EH (cell line): Measurements from ENCODE around the gene VAMP8.
"Not testable (repeated sequence)": the region's sequence is repeated elsewhere in the genome, so short reads cannot be mapped to it uniquely, and the experiment has no call there.

Experiments
- DNase-seq: peaks from one replicate; pipeline ENCODE4 v3.0.0-alpha.2; 2015; ENCODE audit warnings: low read depth

The VAMP8 gene

GRCh38 chr2:85547089-85547858 is 30.1 kb upstream of the VAMP8 start:
- DNase-seq = peak; percentile 19

GRCh38 chr2:85547859-85548607 is 29.4 kb upstream of the VAMP8 start:
- peak; percentile 19 for DNase-seq

DNA sequence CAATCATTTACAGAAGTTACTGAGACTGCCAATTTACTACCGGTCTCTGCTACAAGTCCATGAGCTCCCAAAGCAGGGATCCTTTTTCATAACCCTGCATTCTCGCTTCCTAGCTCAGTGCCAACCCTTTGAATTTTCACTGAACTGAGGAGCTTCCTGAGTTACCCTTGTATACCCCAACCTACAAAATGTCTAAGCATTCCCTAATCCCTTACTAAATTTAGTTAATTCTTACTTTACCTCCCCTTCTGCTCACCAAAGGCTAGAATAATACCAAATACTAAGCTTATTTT is 28.8 kb upstream of the VAMP8 start:
- DNase-seq = no peak

DNA sequence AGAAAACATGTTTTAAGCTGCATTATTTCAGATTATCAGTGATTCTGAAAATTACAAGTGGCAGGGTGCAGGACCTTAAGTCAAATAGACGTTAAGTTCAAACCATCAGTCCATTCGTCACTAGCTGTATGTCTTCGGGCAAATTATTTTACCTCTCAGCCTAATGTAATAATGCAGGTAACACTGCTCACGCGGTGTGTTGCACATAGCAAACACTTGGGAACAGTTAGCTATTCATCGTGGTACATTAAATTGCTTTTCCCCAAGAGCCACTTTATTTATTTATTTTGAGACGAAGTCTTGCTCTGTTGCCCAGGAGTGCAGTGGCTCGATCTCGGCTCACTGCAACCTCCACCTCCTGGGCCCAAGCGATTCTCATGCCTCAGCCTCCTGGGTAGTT is 28.3 kb upstream of the VAMP8 start:
- DNase-seq = no peak

- DNase-seq = peak; percentile 94
Observed at GRCh38 chr2:85549826-85550225, 27.6 kb upstream of the VAMP8 start.

DNA sequence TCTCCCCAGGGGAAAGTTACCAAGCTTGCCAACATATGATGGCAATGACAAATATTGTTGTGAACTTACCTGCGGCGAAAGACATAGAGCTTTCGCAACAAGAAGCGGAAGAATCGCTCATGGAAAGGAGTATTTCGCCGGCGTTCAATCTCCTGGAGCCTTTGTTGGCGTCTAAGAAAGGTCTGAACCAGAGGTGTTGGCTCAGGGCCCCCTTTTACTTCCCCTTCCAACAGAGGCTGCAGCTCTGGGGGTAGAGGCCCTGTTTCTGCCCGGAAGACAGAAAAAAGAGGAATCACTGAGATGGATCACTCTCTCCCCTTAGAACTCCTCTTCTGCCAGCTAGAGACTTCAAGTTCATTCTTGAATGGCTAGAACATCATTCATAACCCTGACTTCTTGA is 26.9 kb upstream of the VAMP8 start:
- no peak for DNase-seq

- DNase-seq = peak; percentile 73
Observed at GRCh38 chr2:85551698-85552678, 25.4 kb upstream of the VAMP8 start.

DNA sequence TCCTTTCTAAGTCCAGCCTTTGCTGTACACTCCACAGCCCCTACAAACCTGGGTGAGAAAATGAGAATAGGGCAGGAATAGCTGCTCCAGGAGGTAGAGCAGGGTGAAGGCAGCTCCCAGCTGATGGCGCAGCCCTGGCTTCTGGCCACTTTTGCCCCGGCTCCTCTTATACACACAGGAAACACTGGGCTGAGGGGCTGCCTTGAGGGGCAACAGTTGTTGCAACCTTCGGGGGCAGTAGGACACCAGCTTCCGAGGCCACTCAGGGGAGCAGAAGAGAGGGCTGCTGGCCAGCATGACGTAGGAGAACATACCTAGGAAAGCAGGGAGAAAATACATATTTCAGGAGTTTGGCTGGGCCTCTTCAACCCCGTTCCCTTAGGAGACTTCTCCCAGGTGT is 24.2 kb upstream of the VAMP8 start:
- DNase-seq = no peak

DNA sequence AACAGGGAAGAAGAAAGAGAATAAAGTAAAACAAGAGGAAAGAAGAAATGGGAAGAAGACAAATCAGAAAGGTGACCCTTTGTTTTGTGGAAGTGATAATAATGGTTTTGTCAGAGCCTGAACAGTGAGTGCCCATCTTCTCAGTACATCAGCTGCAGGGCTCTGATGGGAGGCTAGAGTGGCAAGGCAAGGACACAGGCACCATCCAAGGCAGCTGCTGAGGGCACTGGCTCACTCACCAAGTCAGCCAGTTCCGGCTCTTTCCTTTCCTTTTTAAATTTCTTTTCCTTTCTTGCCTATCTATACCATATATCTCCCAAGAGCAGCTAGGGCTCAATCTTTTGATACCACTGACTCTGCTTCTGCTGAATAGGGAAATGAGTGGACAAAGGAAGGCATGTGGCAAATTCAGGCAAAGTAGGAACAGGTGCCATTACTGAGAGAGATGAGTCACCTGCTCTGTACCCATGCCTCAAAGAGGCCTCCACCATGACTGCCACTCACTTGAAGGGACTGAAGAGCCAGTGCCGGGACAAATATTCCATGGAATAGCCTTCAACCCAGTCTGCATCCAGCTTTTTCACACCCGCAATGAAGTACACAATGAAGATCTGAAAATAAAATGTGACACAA is 22.3 kb upstream of the VAMP8 start:
- no peak for DNase-seq

- DNase-seq = no peak
Observed at GRCh38 chr2:85557130-85557529, 20.3 kb upstream of the VAMP8 start.

DNA sequence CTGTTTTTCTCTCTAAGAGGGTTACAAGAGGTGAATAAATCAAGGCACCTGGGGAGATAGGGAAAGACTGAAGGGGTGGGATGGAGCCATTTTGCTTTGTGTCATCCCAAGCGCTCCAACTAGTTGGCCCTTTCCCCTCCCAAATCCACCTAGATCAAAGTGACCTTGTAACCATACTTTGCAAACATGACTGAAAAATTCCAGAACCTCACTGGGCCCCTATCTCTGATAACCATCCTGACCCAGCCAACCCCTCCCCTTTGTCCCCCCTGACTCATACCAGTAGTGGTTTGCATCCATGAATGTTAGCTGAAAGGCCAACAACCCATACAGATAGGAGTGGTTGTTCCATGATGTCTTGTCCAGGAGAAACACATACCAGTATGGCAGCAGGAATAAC is 19.2 kb upstream of the VAMP8 start:
- DNase-seq = no peak

DNA sequence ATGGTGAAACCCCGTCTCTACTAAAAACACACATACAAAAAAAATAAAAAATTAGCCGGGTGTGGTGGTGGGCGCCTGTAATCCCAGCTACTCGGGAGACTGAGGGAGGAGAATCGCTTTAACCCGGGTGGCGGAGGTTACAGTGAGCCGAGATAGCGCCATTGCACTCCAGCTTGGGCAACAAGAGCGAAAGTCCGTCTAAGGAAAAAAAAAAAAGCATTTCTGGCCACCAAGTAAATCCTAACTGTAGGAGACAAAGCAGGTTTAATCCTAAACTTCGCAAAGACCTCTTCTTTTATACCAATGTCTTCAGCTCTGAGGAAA is 17.0 kb upstream of the VAMP8 start:
- DNase-seq = not testable (repeated sequence)

DNA sequence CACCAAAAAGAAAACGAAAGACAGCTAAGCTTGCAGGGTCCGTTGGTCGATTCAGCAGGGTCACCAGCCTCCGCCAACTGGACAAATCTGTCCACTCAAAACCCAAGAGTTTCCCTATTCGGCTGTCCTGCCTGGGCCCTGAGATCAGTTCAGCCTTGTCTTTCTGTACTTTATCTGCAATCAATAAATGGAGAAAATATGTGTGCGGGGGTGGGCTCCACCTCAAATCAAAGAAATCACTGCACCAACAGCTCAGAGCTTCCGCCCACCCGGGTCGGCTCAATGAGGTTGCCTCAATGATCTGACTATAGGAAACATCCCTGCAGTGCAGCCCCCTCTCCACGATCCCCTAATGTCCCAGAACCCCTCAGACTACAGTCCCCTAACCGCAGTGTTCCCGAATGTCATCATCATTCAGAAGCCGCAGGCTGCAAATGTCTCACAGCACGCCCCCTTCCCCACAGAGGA is 16.5 kb upstream of the VAMP8 start:
- no peak for DNase-seq

DNA sequence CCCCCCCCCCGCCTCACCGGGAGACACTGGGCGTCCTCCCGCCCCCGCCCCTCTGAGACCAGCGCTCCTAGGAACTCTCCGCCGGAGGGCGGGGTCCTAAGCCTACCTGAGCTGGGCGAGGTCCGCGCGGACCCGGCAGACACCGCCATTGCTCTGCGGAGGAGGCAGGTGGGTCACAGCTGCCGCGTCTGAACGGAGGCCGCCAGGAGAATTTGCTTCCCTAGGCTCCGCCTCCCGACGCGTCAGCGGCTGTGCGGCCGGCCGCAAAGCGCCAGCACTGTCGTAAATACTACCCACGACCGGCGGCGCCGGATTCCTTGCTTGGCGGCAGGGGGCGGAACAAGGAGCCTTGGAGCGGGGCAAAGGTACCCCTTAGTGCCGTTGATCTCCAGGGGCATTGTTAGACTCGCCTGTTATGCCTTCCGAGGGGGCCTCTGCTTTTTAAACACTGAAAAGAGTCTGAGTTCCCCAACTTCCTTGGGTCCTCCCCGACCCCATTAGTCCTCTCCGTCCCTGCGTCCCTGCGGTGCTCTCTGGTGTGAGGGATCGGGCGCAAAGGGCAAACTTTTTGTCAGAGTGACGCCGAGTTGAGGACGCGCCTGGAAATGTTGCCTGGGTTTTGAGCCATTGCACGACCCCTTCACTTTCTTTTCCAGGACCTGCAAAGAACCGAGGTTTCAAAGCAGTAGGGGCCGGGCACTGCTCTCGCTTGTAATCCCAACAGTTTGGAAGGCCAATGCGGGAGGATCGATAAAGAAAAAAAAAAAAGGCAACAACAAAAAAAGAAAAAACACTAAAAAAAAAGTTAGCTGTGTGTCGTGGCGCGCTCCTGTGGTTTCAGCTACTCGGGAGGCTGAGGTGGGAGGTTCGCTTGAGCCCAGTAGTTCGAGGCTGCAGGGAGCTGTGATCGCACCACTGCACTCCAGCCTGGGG is 15.8 kb upstream of the VAMP8 start, which contains the start of gene GGCX:
GGCX (minus strand) TSS at position 214 of the 933 bp plus-strand sequence; CDS start at position 149, 65 bp downstream.
- DNase-seq = peak; percentile 91

- DNase-seq = no peak
Observed at GRCh38 chr2:85564144-85564563, 13.2 kb upstream of the VAMP8 start.

DNA sequence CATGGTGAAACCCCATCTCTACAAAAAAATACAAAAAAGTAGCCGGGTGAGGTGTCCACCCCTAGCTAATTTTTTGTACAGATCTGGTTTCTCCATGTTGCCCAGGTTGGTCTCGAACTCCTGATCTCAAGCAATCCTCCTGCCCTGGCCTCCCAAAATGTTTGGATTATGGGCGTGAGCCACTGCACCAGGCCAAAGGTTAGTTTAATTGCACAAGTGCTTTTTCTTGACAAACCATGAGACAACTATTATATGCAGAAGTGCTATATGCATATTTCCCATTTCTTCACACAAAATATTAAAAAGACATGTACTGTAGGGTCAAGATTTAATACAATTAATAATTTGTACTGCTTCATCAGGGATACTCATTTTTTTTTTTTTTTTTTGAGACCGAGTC is 11.1 kb upstream of the VAMP8 start:
- DNase-seq = no peak

DNA sequence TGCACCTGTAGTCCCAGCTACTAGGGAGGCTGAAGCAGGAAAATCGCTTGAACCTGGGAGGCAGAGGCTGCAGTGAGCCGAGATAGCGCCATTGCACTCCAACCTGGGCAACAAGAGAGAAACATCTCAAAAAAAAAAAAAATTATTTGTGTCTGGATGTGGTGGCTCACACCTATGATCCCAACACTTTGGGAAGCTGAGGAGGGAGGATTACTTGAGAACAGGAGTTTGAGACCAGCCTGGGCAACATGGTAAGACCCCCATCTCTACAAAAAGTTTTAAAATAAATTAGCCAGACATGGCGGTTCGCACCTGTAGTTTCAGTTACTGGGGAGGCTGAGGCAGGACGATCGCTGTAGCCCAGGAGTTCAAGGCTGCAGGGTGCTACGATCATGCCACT is 1.6 kb upstream of the VAMP8 start:
- no peak for DNase-seq

DNA sequence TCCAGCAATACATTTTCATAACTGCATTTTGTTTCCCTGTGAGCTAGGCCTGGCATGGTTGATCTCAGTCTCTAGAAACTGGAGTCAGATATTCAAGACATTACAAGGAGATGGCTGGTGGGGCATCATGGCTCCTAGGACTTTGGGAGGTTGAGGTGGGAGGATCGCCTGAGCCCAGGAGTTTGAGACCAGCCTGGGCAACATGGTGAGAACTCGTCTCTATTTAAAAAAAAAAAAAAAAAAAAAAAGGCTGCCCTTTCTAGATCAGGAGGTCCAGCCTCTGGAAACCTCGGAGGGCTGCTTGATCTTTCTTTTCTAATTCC is 362 bp upstream of the VAMP8 start:
- DNase-seq = no peak

DNA sequence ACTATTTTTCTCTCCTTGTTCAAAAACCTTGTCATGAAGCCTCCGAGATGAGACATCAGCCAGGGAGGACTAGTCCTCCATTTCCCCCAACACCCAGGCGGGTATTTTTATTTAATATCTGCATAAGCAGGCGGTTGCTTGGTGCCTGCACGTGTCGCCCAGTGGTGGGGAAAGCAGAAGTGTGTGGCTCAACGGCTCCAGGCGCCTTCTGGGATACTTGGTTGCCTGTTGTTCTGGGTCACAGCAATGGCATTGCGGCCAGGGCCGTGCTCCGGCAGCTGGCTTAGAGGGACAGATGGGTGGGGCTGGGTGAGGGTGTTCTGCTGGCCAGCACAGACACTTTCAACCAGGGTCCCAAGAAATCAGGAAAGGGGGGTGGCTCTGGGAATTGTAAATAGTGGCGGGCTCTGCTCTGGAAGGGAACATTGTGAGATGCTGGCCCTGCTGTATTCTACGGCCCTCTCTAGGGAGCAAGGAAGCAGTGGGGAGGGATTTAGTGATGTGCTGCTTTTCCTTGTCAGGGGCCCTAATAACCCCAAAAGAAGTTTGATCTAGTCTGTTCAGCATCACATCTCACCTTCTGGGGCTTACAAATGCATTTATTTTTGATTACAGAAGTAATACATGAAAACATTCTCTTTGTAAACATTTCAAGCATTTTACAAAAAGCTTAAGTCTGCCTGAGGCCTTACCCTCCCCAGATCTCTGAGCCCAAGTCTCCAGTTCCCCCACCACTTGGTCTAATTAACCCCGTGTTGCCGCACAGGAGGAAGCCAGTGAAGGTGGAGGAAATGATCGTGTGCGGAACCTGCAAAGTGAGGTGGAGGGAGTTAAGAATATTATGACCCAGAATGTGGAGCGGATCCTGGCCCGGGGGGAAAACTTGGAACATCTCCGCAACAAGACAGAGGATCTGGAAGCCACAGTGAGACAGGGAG is 1.1 kb downstream of the VAMP8 start:
- no peak for DNase-seq
